HG03565 (cell line): ENCODE data around the gene XDH.

Experiments
- ATAC-seq: cut with Tn5 transposase; IDR thresholded peaks from one replicate; pipeline ENCODE4 v1.9.1; 2021; ENCODE audit warnings: mild to moderate bottlenecking, moderate library complexity; ENCODE audit not compliant: unreplicated experiment

Gene XDH

GRCh38 chr2:31404302-31404701 is 10.2 kb downstream of the XDH start:
- ATAC-seq, result no peak

DNA sequence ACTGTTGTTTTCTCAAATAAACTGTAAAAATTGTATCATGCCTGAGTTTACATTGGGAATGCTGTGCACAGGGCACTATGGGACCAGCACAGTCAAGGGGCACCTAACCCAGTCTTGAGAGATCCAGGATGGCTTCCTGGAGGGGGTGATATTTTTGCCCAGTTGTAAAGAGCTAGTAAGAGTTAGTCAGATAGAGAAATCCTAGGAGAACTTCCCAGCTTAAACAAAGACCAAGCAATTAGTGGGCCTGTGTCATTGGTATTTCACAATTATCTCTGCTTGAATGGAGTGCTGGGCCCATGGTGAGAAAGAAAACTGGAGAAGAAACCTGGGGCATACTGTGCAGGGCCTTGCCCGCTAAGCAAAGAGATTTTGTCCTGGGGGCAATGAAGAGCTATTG is 12.2 kb downstream of the XDH start:
- ATAC-seq, result no peak

GRCh38 chr2:31401580-31401979 is 13.0 kb downstream of the XDH start:
- no peak for ATAC-seq

DNA sequence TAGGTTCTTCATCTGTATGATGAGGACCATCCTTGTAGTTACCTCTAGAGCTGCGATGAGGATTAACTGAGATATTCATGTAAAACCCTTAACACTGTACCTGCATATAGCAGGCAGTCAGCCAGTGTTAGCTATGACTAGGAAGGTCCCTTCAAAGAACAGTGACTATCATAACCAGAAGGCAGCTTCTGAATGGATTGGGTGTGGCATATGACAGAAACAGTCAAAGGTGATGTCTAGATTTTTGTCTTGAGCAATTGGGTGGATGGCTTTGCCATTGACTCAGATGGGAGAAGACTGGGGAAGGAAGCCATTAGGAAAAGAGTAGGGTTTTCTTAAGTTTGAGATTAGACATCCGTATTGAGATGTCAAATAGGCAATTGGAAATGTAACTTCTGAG is 15.7 kb downstream of the XDH start:
- no peak for ATAC-seq

DNA sequence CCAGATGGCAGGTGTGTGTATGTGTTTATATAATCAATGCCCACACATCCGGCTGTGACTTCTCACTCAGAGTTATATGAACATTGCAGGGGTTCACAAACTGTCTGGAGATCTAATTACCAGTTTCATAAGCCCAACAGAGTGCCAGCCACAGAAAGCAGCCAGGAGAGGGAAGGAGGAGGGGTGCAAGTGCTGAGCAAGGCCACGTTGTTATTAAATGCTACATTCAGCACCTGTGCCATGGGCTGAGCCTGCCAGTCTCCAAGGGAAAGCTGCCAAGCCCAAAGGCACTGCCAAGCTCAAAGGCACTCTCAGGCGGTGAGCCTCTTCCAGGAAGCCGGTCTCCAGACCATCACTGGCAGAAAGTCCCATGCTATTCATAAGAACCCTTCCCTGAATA is 17.4 kb downstream of the XDH start:
- no peak for ATAC-seq

GRCh38 chr2:31390324-31390723 is 24.2 kb downstream of the XDH start:
- no peak for ATAC-seq

DNA sequence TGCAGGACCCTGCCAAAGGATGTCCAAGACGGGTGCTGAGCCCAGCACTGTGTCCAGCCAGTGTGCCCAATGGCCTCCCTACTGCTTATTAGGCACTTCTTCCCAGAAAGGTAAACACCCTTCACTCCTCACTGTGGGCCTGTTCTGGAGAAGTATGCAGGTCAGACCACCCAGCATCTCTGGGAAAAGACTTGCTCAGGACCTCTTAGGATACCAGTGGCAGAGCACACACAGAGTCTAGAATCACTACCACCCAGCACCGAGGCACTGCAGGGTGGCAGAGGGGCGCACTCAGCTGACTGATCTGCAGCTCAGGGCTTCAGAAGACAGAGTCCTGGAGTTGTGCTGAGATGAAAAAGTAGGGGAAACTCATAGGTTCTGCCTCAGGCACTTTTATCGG is 25.8 kb downstream of the XDH start:
- no peak for ATAC-seq

DNA sequence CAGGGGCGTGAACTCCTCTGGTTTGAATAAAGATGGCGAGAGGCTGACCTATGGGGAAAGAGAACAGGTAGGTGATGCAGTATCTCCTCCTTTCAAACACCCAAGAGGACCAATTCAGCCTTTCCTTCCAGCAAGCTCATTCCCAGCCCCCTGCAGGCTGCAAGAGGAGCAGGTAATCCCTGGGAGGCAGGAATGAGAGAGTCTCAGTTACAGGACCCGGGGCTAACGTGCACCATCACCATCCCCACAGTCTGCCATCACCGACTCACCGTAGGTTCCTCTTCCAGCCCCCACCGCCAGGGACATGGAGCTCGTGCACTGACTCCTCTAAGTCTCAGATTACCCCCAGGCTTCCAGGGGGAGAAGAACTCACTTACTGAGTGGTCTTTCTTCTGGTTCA is 26.7 kb downstream of the XDH start:
- no peak for ATAC-seq

DNA sequence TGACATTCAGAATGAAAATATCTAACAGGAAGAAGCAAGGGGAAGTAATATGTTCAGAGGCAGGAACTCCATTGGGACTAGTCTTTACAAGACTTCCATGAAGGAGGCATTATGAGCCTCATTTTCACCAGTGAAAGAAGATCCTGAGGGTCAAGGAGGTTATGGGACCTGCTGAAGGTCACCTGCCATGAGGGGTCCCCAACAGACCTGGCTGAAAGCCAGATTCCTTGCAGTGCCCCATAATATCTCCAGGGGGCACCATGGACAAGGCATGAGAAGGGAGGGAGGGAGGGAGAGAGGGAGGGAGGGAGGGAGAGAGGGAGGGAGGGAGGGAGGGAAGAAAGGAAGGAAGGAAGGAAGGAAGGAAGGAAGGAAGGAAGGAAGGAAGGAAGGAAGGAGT is 27.9 kb downstream of the XDH start:
- no peak for ATAC-seq

DNA sequence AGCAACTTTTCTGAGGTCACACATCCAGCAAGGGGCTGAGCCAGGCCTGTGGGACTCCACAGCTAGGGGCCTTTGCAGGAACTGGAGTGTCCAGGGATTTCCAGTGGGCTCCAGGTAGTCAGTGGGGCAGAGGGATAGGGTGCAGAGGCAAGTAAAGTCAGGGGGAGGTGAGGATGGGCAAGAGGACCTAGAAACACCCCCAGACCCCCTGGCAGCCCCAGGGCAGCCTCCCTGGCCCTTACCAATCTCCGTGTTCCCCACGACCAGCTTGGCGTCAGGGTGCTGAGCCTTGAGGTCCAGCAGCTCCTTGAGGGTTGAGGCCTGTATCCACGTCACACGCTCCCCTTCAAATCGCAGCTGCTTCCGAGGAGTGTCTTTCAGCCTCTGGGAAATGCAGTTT is 28.4 kb downstream of the XDH start:
- ATAC-seq, result no peak

- no peak for ATAC-seq
Measured at GRCh38 chr2:31384771-31385276, 29.7 kb downstream of the XDH start.

DNA sequence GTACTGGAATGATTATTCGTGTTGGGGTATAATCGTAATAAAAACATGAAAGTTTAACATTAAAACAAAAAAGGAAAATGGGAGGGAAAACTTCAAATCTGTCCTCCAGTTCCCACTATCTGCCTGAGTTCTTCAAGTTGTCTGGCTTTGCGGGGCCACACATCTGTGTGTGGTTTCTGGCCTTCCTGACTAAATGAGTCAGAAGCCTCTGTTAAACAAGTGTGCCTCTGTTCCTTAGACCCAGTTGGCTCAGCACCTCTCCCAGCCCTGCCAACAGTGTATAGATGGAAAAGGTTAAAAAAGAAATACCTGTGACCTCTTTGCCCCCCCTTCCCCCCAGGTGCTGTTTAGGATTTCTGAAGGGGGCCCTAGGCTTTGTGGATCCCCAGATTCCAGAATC is 30.2 kb downstream of the XDH start:
- ATAC-seq, result no peak

DNA sequence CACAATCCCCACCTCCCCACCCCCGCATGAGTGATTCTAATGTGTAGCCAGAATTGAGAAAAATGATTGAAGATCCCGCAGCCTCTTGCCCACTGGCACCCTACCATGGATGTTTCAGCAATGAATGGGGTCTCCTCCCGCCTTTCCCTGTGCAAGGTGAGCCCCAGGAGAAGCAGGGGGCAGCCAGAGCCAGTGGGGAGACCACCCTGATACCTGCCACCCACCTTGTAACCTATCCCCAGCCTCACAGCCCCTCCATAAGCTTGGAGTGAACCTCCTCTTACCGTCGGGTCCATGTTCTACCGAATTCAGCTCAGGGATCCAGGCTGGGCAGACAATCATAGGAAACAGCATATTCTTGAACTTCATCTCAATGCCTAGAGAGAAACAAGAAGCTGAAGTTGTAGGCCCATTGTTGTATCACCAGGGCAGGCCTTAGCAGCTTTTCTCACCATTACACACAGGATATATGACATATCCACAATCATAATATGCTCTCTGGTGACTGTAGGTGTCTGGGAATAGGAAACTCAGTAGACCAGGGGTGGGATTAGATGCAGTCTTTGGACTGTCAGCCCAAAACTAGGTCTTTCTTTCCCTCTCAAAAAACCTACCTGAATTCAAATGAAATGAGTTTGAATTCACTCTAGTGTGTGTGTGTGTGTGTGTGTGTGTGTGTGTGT is 30.9 kb downstream of the XDH start:
- ATAC-seq, result no peak

DNA sequence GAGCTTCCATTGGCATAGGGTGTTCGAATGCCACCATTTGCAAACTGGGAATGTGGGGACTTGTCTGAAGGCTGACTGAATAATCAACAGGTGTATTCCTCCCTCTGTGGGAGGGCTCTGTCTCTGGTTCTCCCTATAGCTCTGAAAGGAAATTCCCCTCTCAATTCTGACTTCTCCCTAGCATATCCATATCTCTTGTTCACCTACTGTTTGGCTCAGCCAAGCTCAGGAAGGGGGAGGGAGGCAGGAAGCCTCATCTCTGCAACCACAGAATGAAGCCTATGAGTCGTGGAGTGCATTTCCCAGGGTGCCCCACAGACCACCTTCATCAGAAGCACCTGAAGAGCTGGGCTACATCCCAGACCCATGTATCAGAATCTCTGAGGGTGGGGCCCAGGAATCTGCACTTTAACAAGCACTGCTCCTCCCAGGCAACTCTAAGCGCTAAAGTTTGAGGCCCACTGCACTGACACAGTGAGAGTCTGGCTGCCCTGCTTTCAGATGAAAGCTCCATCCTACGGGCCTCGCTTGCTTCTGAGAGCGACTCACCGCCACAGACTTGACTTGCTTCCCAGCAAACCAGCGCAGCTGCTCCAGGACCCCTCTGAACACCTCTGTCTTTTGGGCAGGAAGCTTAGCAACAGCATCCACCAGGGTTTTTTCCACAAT is 32.0 kb downstream of the XDH start:
- ATAC-seq, result no peak

GRCh38 chr2:31381601-31382000 is 32.9 kb downstream of the XDH start:
- ATAC-seq, result no peak

- ATAC-seq, result no peak
Measured at GRCh38 chr2:31380243-31380642, 34.3 kb downstream of the XDH start.

DNA sequence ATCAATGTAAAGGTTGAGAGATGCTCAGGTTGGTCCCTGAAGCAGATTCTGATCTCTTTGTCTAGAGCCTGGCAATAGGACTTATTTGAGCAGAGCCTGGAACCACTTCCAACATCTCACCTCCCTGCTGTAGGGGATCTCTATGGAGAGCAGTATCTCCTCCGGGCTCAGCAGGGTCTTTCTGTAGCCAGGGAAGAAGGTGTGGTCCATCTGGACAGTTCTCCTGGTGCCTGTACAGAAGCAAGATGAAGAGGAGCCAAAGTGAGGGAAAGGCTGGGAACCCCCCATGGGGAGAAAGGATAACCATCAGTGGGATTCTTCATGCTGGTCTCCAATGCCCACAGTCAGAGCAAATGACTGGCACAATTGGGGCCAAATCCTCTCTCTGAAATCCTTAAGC is 34.8 kb downstream of the XDH start:
- ATAC-seq, result no peak

GRCh38 chr2:31378791-31379501 is 35.6 kb downstream of the XDH start:
- no peak for ATAC-seq

GRCh38 chr2:31378389-31378788 is 36.2 kb downstream of the XDH start:
- ATAC-seq, result no peak

- no peak for ATAC-seq
Measured at GRCh38 chr2:31373127-31373526, 41.4 kb downstream of the XDH start.

- no peak for ATAC-seq
Measured at GRCh38 chr2:31372097-31372496, 42.4 kb downstream of the XDH start.

DNA sequence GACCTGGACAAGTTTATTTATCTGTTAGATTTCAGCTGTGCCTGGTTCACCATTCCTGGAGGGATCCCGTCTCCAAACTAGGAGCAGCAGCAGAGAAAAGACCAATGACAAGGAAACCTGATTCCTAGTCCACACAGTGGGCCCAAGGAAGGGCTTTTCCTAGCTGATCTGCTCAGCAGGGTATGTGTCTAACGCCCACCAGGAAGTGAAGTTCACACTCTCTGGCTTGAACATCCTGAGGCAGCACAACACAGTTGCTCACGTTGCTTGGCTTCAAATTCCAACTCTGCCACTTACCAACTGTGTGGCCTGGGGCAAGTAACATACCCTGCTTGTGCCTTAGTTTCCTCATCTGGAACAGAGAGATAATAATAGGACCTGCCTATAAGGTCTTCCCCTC is 42.9 kb downstream of the XDH start:
- no peak for ATAC-seq
